BLaER1 (cell line): ENCODE results near the gene TTC23.
"Not testable (repeated sequence)": the region's sequence is repeated elsewhere in the genome, so short reads cannot be mapped to it uniquely, and the experiment has no call there.

Experiments used
- H3K27ac ChIP-seq: shearing (Covaris generic); formaldehyde crosslinking; 2 replicates; pipeline ENCODE4 v1.8.1; 2022
- H3K27me3 ChIP-seq: shearing (Covaris generic); formaldehyde crosslinking; 2 replicates; pipeline ENCODE4 v1.8.1; 2022
- H3K36me3 ChIP-seq: shearing (Covaris generic); formaldehyde crosslinking; 2 replicates; pipeline ENCODE4 v1.8.1; 2022
- H3K4me1 ChIP-seq: shearing (Covaris generic); formaldehyde crosslinking; 2 replicates; pipeline ENCODE4 v1.8.1; 2022
- H3K4me2 ChIP-seq: shearing (Covaris generic); formaldehyde crosslinking; 2 replicates; pipeline ENCODE4 v1.8.1; 2022
- H3K4me3 ChIP-seq: shearing (Covaris generic); formaldehyde crosslinking; 2 replicates; pipeline ENCODE4 v1.8.1; 2022
- H3K9ac ChIP-seq: shearing (Covaris generic); formaldehyde crosslinking; 2 replicates; pipeline ENCODE4 v1.8.1; 2022
- H3K9me3 ChIP-seq: shearing (Covaris generic); formaldehyde crosslinking; 2 replicates; pipeline ENCODE4 v1.8.1; 2022
- H4K20me1 ChIP-seq: shearing (Covaris generic); formaldehyde crosslinking; 2 replicates; pipeline ENCODE4 v1.8.1; 2022
- Cebpa-rat ChIP-seq: shearing (Covaris generic); IDR thresholded peaks from 2 replicates; pipeline ENCODE4 v1.8.1; 2022

The TTC23 gene

DNA sequence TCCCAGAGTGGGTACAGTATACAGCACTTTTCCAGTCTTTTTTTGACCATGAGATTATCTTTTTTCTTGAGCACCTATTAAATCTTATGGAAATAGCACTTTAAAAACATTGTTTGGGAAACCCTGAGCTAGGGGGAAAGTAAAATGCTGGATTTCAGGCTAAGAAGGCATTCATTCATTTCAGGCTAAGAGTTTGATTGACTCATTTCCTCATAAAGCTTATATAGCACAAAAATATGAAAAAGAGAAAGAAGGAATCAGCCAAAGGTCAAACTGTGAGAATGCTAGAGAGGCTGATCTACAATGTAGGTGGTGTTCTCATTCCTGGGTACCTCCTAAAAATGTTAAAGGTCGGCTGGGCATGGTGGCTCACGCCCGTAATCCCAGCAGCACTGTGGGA is 10.5 kb downstream of the TTC23 start:
- H3K27me3 ChIP-seq, result no peaks in the 10 kb centered on the region
- no peak overlapping the region for H3K4me2 ChIP-seq
- no peak overlapping the region for H3K4me3 ChIP-seq
- no peaks in the 10 kb centered on the region for H4K20me1 ChIP-seq
- H3K36me3 ChIP-seq, result no peaks in the 10 kb centered on the region
- no peak overlapping the region for H3K27ac ChIP-seq
- H3K9me3 ChIP-seq, result no peaks in the 10 kb centered on the region
- no peaks in the 10 kb centered on the region; the same call in 1 of the 2 replicates for H3K4me1 ChIP-seq
- no peak for TF ChIP-seq Cebpa-rat
- no peak overlapping the region for H3K9ac ChIP-seq

DNA sequence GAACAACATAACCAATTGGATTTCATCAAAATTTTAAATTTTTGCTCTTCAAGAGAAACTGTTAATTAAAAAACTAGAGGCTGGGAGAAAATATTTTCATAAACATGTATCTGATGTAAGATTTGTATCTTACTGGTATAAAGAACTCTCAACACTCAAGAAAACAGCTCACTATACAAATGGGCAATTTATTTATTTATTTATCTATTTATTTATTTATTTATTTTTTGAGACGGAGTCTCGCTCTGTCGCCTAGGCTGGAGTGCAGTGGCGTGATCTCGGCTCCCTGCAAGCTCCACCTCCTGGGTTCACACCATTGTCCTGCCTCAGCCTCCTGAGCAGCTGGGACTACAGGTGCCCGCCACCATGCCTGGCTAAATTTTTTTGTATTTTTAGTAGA is 15.2 kb downstream of the TTC23 start:
- not testable (repeated sequence) for H3K9ac ChIP-seq, H3K36me3 ChIP-seq, H3K4me2 ChIP-seq, H3K4me1 ChIP-seq, H4K20me1 ChIP-seq, H3K27ac ChIP-seq, H3K9me3 ChIP-seq, H3K4me3 ChIP-seq, H3K27me3 ChIP-seq

DNA sequence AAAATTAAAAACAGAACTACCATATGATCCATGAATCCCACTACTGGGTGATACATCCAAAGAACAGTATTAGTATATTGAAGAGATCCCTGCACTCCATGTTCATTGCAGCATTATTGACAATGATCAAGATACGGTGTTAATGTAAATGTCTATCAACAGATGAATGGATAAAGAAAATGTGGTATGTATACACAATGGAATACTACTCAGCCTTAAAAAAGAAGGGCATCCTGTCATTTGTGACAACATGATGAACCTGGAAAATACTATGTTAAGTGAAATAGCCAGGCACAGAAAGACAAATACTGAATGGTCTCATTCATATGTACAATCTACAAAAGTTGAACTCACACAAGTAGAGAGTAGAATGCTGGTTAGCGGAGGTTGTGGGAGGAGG is 16.6 kb downstream of the TTC23 start:
- H3K9me3 ChIP-seq, result no peaks in the 10 kb centered on the region
- H3K36me3 ChIP-seq, result no peaks in the 10 kb centered on the region
- H3K4me3 ChIP-seq, result no peak overlapping the region
- no peak for TF ChIP-seq Cebpa-rat
- H4K20me1 ChIP-seq, result no peaks in the 10 kb centered on the region
- H3K9ac ChIP-seq, result no peak overlapping the region
- H3K27ac ChIP-seq, result no peak overlapping the region
- H3K27me3 ChIP-seq, result no peaks in the 10 kb centered on the region
- H3K4me2 ChIP-seq, result no peak overlapping the region
- no peaks in the 10 kb centered on the region for H3K4me1 ChIP-seq

DNA sequence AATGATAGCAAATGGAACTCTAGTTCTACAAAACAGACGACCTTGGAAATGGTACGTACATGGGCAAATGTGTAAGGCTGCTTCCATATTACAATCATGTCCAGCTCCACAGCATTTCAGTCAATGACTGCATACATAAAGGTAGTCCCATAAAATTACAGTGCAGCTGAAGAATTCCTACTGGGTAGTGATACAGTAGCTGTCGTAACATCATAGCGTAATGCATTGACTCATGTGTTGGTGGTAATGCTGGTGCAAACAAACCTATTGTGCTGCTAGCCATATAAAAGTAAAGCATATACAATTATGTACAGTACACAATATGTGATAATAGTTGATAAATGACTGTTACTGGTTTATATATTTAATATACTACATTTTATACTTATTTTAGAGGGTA is 18.5 kb downstream of the TTC23 start:
- no peak for TF ChIP-seq Cebpa-rat
- no peak overlapping the region for H3K27ac ChIP-seq
- no peaks in the 10 kb centered on the region for H3K4me1 ChIP-seq
- no peaks in the 10 kb centered on the region for H3K36me3 ChIP-seq
- H3K4me2 ChIP-seq, result no peak overlapping the region
- no peaks in the 10 kb centered on the region for H3K27me3 ChIP-seq
- H3K9me3 ChIP-seq, result no peaks in the 10 kb centered on the region
- no peak overlapping the region for H3K9ac ChIP-seq
- H3K4me3 ChIP-seq, result no peak overlapping the region
- no peaks in the 10 kb centered on the region for H4K20me1 ChIP-seq

DNA sequence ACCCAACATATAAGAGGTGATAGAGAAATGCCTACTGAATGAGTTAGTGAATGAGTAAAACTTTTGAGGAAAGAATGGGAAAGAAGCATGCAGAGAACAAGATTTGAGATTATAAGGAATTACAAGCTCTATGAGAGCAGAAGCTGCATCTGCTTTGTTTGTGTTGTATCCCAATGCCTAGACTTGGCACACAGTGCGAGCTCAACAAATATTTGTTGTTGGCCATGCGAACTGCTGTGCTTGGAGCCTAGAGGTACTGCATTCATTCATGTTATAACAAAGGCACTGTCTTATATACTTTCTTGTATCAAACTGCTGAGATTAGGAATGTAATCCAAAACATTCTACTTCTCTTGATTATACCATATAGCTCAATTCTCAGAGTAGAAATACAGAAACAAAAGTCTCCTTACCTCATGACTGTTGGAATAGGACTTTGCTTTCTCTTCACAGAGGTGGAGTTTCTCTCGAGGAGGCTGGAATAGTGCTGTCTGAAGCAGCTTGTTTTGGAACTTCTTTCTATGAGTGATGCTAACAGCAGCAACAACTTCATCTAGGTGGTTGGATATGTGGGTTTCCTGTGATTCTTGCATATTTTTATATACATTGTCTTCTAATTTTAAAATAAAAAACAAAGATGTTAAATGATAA is 21.1 kb downstream of the TTC23 start:
- Histone ChIP-seq H3K9ac (no peak overlapping the region), H3K4me1 (no peaks in the 10 kb centered on the region), H3K4me3 (no peak overlapping the region), H3K27me3 (no peaks in the 10 kb centered on the region), H3K4me2 (no peak overlapping the region), H3K27ac (no peak overlapping the region), H4K20me1 (no peaks in the 10 kb centered on the region), H3K9me3 (no peaks in the 10 kb centered on the region), H3K36me3 (no peaks in the 10 kb centered on the region)
- TF ChIP-seq Cebpa-rat, result no peak

DNA sequence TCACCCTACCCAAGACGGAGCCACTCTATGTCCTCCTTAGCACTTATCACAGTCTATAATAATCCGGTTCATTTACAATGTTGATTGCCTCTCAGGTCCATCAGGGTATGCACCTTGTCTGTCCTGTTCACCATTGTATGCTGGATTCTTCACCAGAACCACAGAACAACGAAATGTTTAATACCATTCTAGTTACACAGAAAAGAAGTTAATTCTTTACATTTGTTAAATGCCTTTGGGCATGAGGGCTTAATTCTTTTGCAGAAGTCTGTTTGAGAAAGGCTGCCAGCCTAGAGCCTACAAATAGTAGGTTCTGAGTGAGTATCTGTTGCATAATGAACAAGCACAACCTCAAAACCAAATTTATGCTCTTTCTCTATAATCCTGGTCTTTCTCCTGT is 22.6 kb downstream of the TTC23 start:
- no peak for TF ChIP-seq Cebpa-rat
- H3K27ac ChIP-seq, result no peak overlapping the region
- H3K4me2 ChIP-seq, result no peak overlapping the region
- no peaks in the 10 kb centered on the region for H3K27me3 ChIP-seq
- H3K9ac ChIP-seq, result no peak overlapping the region
- H4K20me1 ChIP-seq, result no peaks in the 10 kb centered on the region
- H3K4me3 ChIP-seq, result no peak overlapping the region
- H3K36me3 ChIP-seq, result no peaks in the 10 kb centered on the region
- H3K4me1 ChIP-seq, result no peaks in the 10 kb centered on the region
- H3K9me3 ChIP-seq, result no peaks in the 10 kb centered on the region

DNA sequence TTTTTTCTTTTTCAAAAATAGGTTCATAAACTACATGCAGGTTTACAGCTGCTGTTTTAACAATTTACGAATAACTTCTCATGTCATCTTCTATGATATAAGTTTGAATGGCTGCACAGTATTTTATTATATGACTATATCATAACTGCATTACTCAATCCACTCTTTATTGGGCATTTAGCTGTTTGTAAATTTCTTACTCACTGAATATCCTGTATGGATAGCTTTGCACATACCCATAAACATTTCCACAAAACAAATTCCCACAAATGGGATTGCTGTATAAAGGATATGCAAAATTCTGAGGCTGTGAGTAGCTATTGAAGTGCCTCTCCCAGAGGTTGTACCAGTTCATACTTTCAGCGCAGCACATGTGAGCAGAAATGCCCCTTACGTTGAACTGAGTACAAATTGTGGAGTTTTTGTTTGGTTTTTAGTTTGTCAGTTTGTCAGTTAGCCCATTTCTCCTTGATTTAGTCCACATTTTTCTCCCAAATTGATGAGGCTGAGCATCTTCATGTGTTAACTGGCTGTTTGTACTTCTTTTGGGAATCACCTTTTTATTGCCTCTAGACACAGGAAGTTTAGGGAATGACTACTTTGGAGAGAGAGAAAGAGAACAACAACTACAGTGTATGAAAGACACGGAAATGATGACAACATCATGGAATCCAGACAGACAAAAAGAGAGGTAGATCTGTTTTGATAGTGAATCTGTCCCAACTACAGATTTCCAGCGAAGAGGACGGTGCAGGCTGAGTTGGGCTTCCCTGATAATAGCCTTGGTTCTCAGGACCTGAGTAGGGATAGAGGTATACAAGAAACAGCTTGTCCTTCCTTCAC is 24.8 kb downstream of the TTC23 start:
- Histone ChIP-seq H4K20me1 (no peaks in the 10 kb centered on the region), H3K9ac (no peak overlapping the region), H3K4me3 (no peak overlapping the region), H3K4me2 (no peak overlapping the region), H3K36me3 (no peaks in the 10 kb centered on the region), H3K4me1 (no peaks in the 10 kb centered on the region), H3K27me3 (no peaks in the 10 kb centered on the region), H3K27ac (no peak overlapping the region), H3K9me3 (no peaks in the 10 kb centered on the region)
- no peak for TF ChIP-seq Cebpa-rat

DNA sequence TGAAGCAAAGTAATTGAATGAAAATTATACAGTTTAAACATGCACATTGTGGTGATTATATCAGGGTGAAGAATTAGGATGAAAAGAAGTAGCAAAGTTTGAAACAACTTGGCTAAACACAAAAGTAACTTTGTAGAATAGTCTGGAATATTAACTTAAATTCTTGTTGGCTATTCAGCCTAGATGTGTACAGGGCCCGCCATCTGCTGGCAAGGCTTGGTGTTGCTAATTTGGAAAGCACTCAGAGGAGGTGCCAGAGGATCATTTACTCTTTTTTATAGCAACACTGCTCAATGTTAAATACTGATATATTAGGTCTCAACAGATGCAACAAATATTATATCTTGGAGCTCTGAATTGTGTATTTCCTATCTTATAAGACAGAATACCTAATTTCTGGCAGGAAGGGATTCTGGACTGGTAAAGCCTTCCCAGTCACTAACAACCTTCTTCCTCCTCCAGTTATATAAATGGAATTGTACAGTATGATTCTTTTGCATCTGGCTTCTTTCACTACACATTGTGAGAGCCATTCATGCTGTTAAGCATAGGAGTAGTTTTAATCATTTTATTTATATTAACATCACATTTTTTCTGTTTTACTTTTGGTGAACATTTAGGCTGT is 36.1 kb downstream of the TTC23 start:
- no peaks in the 10 kb centered on the region for H3K9me3 ChIP-seq
- H3K27me3 ChIP-seq, result no peaks in the 10 kb centered on the region
- no peak overlapping the region for H3K4me3 ChIP-seq
- no peaks in the 10 kb centered on the region for H4K20me1 ChIP-seq
- H3K4me2 ChIP-seq, result no peak overlapping the region
- H3K9ac ChIP-seq, result no peak overlapping the region
- no peak overlapping the region for H3K27ac ChIP-seq
- H3K36me3 ChIP-seq, result no peaks in the 10 kb centered on the region
- TF ChIP-seq Cebpa-rat, result no peak
- H3K4me1 ChIP-seq, result no peaks in the 10 kb centered on the region

DNA sequence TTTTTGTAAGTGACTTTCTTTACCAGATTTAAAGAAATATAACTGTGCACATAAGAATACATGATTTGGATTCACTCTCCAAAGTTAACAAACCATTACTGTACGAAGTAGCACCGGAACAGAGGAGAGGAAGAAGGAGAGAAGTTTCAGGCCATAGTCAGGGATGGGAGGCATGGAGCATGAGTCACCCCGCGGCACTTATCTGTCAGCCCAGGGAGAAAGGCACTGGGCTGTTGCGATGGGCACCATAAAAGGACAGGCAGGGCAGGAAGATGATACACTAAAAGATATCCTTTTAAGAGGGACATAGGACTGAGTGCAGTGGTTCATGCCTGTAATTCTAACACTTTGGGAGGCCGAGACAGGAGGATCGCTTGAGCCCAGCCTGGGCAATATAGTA is 37.0 kb downstream of the TTC23 start:
- Histone ChIP-seq H3K9me3 (no peaks in the 10 kb centered on the region), H3K27ac (no peak overlapping the region), H3K4me1 (no peaks in the 10 kb centered on the region), H3K27me3 (no peaks in the 10 kb centered on the region), H3K9ac (no peak overlapping the region), H3K36me3 (no peaks in the 10 kb centered on the region), H3K4me3 (no peak overlapping the region), H4K20me1 (no peaks in the 10 kb centered on the region), H3K4me2 (no peak overlapping the region)
- TF ChIP-seq Cebpa-rat, result no peak

DNA sequence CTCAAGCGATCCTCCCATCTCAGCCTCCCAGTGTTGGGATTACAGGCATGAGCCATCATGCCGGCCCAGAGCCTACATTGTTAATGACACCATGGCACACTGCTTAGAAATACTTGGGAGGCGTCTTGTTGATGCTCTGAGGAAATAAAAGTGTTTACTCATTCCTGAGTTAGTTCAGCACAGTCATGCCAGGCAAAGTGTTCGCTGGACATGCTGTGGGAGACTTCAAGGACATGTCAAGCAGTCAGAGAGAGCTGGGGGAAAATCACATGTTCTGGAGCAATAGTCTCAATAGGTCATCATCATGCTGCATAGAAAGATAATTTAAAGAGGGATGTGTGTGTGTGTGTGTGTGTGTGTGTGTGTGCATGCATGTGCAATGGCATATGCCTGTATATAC is 37.5 kb downstream of the TTC23 start:
- no peak overlapping the region for H3K27ac ChIP-seq
- no peaks in the 10 kb centered on the region for H3K4me1 ChIP-seq
- H3K36me3 ChIP-seq, result no peaks in the 10 kb centered on the region
- no peak for TF ChIP-seq Cebpa-rat
- H3K9me3 ChIP-seq, result no peaks in the 10 kb centered on the region
- no peaks in the 10 kb centered on the region for H4K20me1 ChIP-seq
- no peak overlapping the region for H3K4me2 ChIP-seq
- H3K4me3 ChIP-seq, result no peak overlapping the region
- H3K27me3 ChIP-seq, result no peaks in the 10 kb centered on the region
- no peak overlapping the region for H3K9ac ChIP-seq
